ENCODE results near the gene CAP2.

DNA sequence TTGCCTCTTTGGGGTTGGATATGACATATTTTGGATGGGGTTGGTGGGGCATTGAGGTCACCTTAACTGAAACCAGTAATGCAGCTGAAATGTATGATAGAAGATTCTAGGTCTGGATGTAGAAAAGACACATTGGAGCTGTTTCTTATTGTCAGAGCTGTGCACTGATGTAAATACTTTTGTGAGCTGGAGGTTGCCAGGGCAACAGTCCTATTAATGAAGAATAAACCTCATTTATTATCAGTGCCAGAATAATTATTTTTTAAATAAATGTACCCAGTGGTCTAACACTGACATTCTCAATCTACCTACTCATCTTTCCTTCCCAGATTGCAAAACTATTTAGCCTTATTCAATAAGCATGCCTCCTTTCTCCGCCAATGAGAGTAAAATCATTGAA, 57.0 kb downstream of the CAP2 start:
- TF ChIP-seq POLR2A (IDR thresholded peaks at IDR 0.05) = no peak
- TF ChIP-seq, protein P1, sequence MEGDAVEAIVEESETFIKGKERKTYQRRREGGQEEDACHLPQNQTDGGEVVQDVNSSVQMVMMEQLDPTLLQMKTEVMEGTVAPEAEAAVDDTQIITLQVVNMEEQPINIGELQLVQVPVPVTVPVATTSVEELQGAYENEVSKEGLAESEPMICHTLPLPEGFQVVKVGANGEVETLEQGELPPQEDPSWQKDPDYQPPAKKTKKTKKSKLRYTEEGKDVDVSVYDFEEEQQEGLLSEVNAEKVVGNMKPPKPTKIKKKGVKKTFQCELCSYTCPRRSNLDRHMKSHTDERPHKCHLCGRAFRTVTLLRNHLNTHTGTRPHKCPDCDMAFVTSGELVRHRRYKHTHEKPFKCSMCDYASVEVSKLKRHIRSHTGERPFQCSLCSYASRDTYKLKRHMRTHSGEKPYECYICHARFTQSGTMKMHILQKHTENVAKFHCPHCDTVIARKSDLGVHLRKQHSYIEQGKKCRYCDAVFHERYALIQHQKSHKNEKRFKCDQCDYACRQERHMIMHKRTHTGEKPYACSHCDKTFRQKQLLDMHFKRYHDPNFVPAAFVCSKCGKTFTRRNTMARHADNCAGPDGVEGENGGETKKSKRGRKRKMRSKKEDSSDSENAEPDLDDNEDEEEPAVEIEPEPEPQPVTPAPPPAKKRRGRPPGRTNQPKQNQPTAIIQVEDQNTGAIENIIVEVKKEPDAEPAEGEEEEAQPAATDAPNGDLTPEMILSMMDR (IDR thresholded peaks at IDR 0.05) = no peak

Measured in breast epithelium (tissue), 3 donors.